Chondrocyte (in vitro differentiated cells): ENCODE results near the gene ITSN1. TPM values are rescaled to one million over a fixed set of nuclear protein-coding genes. Genes with fewer than 3 reads are reported as not detected.

ENCODE experiments used
- DNase-seq: peaks from one replicate; pipeline ENCODE4 v3.0.0; 2021; ENCODE audit warnings: mixed read lengths, low spot score
- H3K27ac Mint-ChIP-seq: one replicate; pipeline ENCODE4 v1.8.0; 2021; ENCODE audit warnings: mild to moderate bottlenecking, moderate library complexity, mixed read lengths; ENCODE audit not compliant: unreplicated experiment
- H3K27me3 Mint-ChIP-seq: 2 replicates; pipeline ENCODE4 v1.8.0; 2021; ENCODE audit warnings: low read depth, mixed read lengths
- H3K36me3 Mint-ChIP-seq: 2 replicates; pipeline ENCODE4 v1.8.0; 2021; ENCODE audit warnings: low read depth, mixed read lengths
- H3K4me1 Mint-ChIP-seq: 2 replicates; pipeline ENCODE4 v1.8.0; 2021; ENCODE audit warnings: low read depth, mild to moderate bottlenecking, mixed read lengths
- H3K4me3 Mint-ChIP-seq: one replicate; pipeline ENCODE4 v1.8.0; 2021; ENCODE audit warnings: mild to moderate bottlenecking, moderate library complexity, mixed read lengths; ENCODE audit not compliant: unreplicated experiment
- H3K9me3 Mint-ChIP-seq: 2 replicates; pipeline ENCODE4 v1.8.0; 2021; ENCODE audit warnings: low read depth, mixed read lengths
- total RNA-seq: library from RNA; stranded (reverse); gene quantifications from 3 replicates; pipeline ENCODE4 v1.2.1, GENCODE V29; 2021
- TF ChIP-seq, protein P1 (sequence below): fragments of 200-600 bp; sonication (generic); IDR thresholded peaks from 2 replicates; pipeline ENCODE4 v1.5.0; 2021; ENCODE audit warnings: antibody characterized with exemption, mild to moderate bottlenecking, moderate library complexity

ITSN1 gene
- total RNA-seq, 1 donor from 2014 or later, result 29.8 TPM

DNA sequence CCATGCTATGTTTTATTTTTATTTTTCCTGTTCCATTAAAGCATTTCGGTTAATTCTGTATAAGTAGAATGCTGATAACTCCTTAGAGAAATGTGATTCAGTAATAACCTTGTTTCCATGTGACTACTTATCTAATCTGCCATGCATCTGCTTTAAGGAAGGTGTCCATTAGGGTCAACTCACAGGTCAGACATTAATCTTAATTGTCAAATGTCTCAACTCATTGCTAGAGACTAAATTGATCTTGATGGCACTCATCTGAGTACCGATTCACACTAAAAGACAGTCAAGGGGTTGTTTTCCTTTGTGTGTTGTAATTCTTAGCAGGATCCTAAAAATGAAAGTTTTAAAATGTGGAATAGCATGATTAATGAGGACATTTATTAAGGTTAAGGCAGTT is 41.8 kb downstream of the ITSN1 start:
- H3K27ac Mint-ChIP-seq, result peak overlapping the region; percentile 88
- H3K4me3 Mint-ChIP-seq, result no peak overlapping the region
- TF ChIP-seq, protein P1, sequence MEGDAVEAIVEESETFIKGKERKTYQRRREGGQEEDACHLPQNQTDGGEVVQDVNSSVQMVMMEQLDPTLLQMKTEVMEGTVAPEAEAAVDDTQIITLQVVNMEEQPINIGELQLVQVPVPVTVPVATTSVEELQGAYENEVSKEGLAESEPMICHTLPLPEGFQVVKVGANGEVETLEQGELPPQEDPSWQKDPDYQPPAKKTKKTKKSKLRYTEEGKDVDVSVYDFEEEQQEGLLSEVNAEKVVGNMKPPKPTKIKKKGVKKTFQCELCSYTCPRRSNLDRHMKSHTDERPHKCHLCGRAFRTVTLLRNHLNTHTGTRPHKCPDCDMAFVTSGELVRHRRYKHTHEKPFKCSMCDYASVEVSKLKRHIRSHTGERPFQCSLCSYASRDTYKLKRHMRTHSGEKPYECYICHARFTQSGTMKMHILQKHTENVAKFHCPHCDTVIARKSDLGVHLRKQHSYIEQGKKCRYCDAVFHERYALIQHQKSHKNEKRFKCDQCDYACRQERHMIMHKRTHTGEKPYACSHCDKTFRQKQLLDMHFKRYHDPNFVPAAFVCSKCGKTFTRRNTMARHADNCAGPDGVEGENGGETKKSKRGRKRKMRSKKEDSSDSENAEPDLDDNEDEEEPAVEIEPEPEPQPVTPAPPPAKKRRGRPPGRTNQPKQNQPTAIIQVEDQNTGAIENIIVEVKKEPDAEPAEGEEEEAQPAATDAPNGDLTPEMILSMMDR, result no peak
- H3K4me1 Mint-ChIP-seq, result peaks cover 74% of the 10 kb centered on the region
- no peaks in the 10 kb centered on the region for H3K27me3 Mint-ChIP-seq
- H3K9me3 Mint-ChIP-seq, result no peaks in the 10 kb centered on the region
- no peak for DNase-seq
- H3K36me3 Mint-ChIP-seq, result no peaks in the 10 kb centered on the region

DNA sequence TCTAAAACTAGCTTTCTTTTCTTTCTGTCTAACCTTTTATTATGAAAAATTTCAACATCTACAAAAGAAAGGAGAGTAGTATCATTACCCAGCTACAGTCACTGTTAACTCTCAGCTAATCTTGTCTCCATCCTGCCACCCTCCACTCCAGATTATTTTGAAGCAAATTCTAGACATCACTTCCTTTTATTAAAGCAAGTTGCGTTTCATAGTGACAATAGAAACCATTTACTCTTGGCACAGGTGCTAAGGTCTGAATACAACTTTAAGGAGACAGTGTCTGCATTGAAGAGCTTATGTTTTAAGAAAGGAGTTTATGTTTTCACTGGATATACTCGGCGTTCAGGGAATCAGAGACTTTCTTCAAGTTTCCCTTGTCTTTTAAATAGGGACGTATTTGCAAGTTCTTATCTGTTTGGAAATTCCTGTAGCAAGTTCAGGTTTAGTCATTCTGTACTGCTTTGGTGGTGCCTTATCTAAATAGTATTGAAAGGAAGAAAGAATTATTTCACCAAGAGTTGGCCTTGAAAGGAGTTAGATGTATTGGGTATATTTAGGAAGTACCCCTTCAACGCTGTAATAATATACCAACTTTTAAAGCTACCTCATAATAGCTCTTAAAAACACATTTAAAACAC is 42.7 kb downstream of the ITSN1 start:
- Mint-ChIP-seq H3K27ac (peak overlapping the region; percentile 85), H3K9me3 (no peaks in the 10 kb centered on the region), H3K4me1 (peaks cover 71% of the 10 kb centered on the region), H3K27me3 (no peaks in the 10 kb centered on the region), H3K36me3 (no peaks in the 10 kb centered on the region), H3K4me3 (peak overlapping the region; percentile 10)
- DNase-seq, result no peak
- TF ChIP-seq, protein P1, result no peak

DNA sequence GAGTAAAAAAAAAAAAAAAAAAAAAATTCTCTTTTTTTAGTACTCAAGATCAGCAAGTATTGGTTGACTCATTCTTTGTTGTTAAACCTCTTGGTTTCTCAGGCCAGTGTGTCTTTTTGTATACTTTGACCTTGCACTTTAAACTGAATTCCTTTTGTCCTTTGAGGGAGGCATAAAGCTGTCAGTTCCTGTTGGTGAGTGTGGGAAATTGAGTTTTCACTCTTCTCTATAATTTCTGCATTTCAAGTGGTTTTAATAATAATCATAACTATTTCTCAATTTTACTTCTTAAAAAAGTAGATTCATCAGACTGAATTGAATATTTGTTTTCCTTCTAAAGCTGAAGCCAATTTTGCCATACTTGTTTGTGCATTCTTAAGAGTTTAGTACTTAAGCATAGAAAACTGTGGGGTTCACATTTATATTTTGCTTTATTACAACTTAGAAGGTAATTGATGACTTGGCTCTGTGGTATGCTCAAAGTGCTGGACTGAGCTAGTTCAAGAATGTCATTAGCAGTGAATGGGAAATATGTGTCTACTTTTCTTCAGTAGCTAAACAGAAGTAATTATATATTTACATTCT is 43.4 kb downstream of the ITSN1 start:
- Mint-ChIP-seq H3K27me3 (no peaks in the 10 kb centered on the region), H3K36me3 (no peaks in the 10 kb centered on the region), H3K4me1 (peaks cover 68% of the 10 kb centered on the region), H3K4me3 (no peak overlapping the region), H3K9me3 (no peaks in the 10 kb centered on the region), H3K27ac (peak overlapping the region; percentile 85)
- no peak for DNase-seq
- TF ChIP-seq, protein P1, result no peak

DNA sequence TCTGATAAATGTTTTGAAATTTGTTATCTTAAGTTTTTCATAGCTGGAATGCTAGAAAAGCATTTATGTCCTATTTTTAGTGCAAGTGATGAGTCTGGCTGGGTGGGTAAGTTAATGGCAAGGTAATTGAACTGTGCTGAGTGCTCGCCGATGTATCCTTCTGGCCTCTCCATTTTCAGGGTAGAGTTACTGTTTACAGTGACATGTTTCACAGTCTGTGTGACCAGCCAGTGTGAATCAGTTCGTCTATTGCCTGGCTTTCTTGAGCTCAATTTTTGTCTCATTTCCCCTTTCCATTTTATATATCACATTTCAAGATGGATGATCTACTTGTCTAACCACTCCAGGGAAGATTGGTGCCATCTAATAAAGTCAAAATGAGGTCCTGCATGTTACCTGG is 44.1 kb downstream of the ITSN1 start:
- peak overlapping the region; percentile 85 for H3K27ac Mint-ChIP-seq

DNA sequence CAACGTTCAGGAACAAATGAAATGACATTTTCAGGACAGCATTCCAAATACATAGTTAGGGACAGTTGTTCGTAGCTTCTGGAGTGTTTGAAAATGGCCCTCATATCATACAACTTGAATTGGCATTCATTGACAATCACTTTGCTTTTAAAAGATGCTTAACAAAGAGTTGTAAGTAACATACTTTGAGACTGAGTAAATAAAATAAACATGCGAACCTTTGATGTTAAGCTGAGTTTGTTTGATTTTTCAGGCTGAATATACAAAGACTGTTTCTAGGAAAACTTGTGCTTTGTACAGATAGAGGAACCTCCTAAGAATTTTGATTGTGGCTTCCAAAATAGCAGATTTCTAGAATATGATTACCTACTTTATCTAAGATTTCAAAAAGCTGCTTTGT is 45.3 kb downstream of the ITSN1 start:
- no peak for DNase-seq
- peaks cover 2% of the 10 kb centered on the region for H3K36me3 Mint-ChIP-seq
- H3K9me3 Mint-ChIP-seq, result no peaks in the 10 kb centered on the region
- TF ChIP-seq, protein P1, result no peak
- peaks cover 75% of the 10 kb centered on the region for H3K4me1 Mint-ChIP-seq
- H3K27me3 Mint-ChIP-seq, result no peaks in the 10 kb centered on the region
- H3K4me3 Mint-ChIP-seq, result no peak overlapping the region
- H3K27ac Mint-ChIP-seq, result no peak overlapping the region

More for the DNA sequence above, 44.1 kb downstream of the ITSN1 start:
- no peak for DNase-seq
- H3K4me1 Mint-ChIP-seq, result peaks cover 67% of the 10 kb centered on the region
- TF ChIP-seq, protein P1, result no peak
- H3K9me3 Mint-ChIP-seq, result no peaks in the 10 kb centered on the region
- peak overlapping the region; percentile 21 for H3K4me3 Mint-ChIP-seq
- peaks cover 2% of the 10 kb centered on the region for H3K36me3 Mint-ChIP-seq
- H3K27me3 Mint-ChIP-seq, result no peaks in the 10 kb centered on the region
